ENCODE data around the gene PDK3. TPM values are rescaled to one million over a fixed set of nuclear protein-coding genes. Genes with fewer than 3 reads are reported as not detected.

PDK3 gene
- total RNA-seq, 3 donors from 2014 or later (not counting 1 experiment from before 2014, with no cell fraction given), result 21.9 to 30.9 (median 28.1) TPM

GRCh38 chrX:24575496-24575895 lies 110.4 kb downstream of the PDK3 start:
- Mint-ChIP-seq H3K9me3 (no peaks in the 10 kb centered on the region), H3K27ac (no peak overlapping the region), H3K36me3 (no peaks in the 10 kb centered on the region), H3K27me3 (ENCODE audit: low read depth in 2 of 2) (peaks cover 0 to 6% of the 10 kb centered on the region in 2 donors), H3K4me1 (no peaks in the 10 kb centered on the region), H3K4me3 (no peak overlapping the region)
- no peak for DNase-seq
- no peak for TF ChIP-seq CTCF (IDR thresholded peaks at IDR 0.05)
- no peaks in the 10 kb centered on the region for H3K27me3 ChIP-seq (ENCODE audit: control insufficient read depth, insufficient read depth, low read length)
- no peaks in the 10 kb centered on the region for H3K9me3 ChIP-seq (ENCODE audit: control insufficient read depth, insufficient read depth, low read length)
- ATAC-seq, result no peak
- WGBS (ENCODE audit: insufficient coverage), result no CpG with 5 or more reads among the region's 1 CpG
- H3K36me3 ChIP-seq (ENCODE audit: control insufficient read depth, insufficient read depth, low read length), result no peaks in the 10 kb centered on the region
- no peak overlapping the region for H3K4me3 ChIP-seq (ENCODE audit: low read length)
- intact Hi-C loops (cut with micrococcal nuclease), result no loop called here
- H3K4me1 ChIP-seq (ENCODE audit: control insufficient read depth, insufficient read depth, low read length), result no peaks in the 10 kb centered on the region
- H3K27ac ChIP-seq (ENCODE audit: low read length), result no peak overlapping the region

- intact Hi-C loops (cut with micrococcal nuclease), result no loop called here
- Histone ChIP-seq H3K27me3 (ENCODE audit: control insufficient read depth, insufficient read depth, low read length) (no peaks in the 10 kb centered on the region), H3K27ac (ENCODE audit: low read length) (no peak overlapping the region), H3K36me3 (ENCODE audit: control insufficient read depth, insufficient read depth, low read length) (no peaks in the 10 kb centered on the region), H3K4me3 (ENCODE audit: low read length) (no peak overlapping the region), H3K4me1 (ENCODE audit: control insufficient read depth, insufficient read depth, low read length) (no peaks in the 10 kb centered on the region), H3K9me3 (ENCODE audit: control insufficient read depth, insufficient read depth, low read length) (no peaks in the 10 kb centered on the region)
- no peak for DNase-seq
- no peaks in the 10 kb centered on the region for H3K4me1 Mint-ChIP-seq
- H3K4me3 Mint-ChIP-seq, result no peak overlapping the region
- TF ChIP-seq CTCF (IDR thresholded peaks at IDR 0.05), result no peak
- no peak overlapping the region for H3K27ac Mint-ChIP-seq
- H3K36me3 Mint-ChIP-seq, result no peaks in the 10 kb centered on the region
- no peaks in the 10 kb centered on the region for H3K9me3 Mint-ChIP-seq
- no peak for ATAC-seq
- WGBS (ENCODE audit: insufficient coverage), result 97% methylated on average over 8 of the region's 9 CpGs
- H3K27me3 Mint-ChIP-seq (ENCODE audit: low read depth in 2 of 2), result peaks cover 0 to 6% of the 10 kb centered on the region in 2 donors
Measured at GRCh38 chrX:24577091-24577490, 112.0 kb downstream of the PDK3 start.

Other genes starting within 250 kb of the PDK3 start
- gene SUPT20HL2, start 151.2 kb upstream of the PDK3 start, total RNA-seq, result not detected
- not detected for gene SUPT20HL1, start 104.6 kb upstream of the PDK3 start, total RNA-seq
- gene PCYT1B, start 182.1 kb downstream of the PDK3 start, total RNA-seq, result under 1 TPM; 0.41 to 0.48 (median 0.42) TPM
- 10 to 100 TPM; 11.1 to 12.6 (median 11.3) TPM for gene POLA1, start 228.6 kb downstream of the PDK3 start, total RNA-seq